GM21717 (cell line): ENCODE data around the gene HERC2.
"Not testable (repeated sequence)": the region's sequence is repeated elsewhere in the genome, so short reads cannot be mapped to it uniquely, and the experiment has no call there.

Experiments used
- ATAC-seq: cut with Tn5 transposase; IDR thresholded peaks from one replicate; pipeline ENCODE4 v1.9.1; 2021; ENCODE audit warnings: mild to moderate bottlenecking, moderate library complexity; ENCODE audit not compliant: unreplicated experiment

Gene HERC2

GRCh38 chr15:28132524-28133275 is 189.3 kb downstream of the HERC2 start:
- ATAC-seq = no peak

- ATAC-seq = no peak
Measured at GRCh38 chr15:28131946-28132345, 190.0 kb downstream of the HERC2 start.

GRCh38 chr15:28131400-28131799 is 190.6 kb downstream of the HERC2 start:
- ATAC-seq = no peak

GRCh38 chr15:28130651-28131050 is 191.3 kb downstream of the HERC2 start:
- ATAC-seq = no peak

DNA sequence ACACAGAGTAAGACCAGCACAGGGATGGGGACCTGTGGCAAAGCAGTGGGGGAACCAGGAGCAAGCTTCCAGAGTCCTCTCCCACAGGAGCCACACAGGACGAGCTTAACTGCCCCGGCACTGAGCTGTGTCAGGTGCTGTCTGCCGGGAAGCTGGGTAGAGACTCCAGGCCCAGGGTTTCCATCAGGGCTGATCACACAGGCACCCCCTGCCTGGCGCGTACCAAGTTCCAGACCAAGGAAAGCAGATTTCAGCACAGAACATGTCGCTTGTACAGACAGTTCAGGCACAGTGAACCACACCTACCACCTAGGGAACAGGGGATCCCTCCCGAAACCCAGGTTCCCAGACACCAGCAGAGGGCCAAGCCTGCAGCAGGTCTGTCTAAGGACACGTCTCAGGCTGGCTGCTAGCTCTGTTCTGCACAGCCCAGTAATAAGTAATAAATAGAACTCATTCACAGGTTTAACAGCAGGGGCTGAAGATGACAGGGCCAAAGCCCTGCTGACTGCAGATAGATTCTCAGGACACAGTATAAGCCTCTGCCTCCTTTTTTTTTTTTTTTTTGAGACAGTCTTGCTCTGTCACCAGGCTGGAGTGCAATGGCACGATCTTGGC is 192.6 kb downstream of the HERC2 start:
- ATAC-seq = no peak

DNA sequence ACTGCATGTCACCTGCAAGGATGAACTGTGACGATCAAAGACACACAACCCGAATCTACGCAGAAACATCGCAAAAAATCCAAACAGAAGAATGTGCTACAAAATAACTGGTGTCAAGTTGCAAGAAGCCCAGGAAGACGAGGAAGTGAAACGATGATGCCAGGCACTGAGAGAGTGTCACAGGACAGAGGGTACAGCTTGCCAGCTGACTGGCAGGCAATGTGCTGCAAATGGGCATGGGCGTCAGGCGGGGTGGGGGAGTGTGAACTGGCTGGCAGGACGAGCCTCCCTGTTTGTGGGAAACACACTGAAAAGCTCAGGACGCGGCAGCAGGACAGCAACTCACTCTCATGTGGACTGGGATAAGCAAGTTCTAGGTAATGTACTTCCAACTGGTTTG is 193.9 kb downstream of the HERC2 start:
- ATAC-seq = no peak

GRCh38 chr15:28127036-28127435 is 194.9 kb downstream of the HERC2 start:
- no peak for ATAC-seq

DNA sequence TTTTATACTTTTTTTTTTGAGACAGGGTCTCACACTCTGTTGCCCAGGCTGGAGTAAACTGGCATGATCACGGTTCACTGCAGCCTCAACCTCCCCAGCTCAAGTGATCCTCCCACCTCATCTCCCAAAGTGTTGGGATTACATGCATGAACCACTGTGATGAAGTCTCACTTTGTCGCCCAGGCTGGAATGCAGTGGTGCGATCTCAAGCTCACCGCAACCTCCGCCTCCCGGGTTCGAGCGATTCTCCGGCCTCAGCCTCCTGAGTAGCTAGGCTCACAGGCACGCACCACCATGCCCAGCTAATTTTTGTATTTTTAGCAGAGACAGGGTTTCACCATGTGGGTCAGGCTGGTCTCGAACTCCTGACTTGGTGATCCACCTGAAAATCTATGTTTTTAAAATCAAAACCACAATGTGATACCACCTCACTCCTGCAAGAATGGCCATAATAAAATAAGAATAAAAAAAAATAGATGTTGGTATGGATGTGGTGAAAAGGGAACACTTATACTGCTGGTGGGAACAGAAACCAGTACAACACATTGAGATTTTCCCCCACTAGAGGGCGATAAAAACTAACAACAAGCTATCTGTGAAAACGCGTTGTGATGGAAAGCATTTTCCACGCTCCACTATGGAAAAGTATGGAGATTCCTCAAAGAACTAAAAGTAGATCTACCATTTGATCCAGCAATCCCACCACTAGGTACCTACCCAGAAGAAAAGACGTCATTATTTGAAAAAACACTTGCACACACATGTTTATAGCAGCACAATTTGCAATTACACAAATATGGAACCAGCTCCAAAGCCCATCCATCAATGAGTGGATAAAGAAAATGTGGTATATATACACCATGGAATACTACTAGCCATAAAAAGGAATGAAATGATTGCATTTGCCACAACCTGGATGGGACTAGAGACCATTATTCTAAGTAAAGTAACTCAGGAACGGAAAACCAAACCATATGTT is 196.0 kb downstream of the HERC2 start:
- no peak for ATAC-seq

DNA sequence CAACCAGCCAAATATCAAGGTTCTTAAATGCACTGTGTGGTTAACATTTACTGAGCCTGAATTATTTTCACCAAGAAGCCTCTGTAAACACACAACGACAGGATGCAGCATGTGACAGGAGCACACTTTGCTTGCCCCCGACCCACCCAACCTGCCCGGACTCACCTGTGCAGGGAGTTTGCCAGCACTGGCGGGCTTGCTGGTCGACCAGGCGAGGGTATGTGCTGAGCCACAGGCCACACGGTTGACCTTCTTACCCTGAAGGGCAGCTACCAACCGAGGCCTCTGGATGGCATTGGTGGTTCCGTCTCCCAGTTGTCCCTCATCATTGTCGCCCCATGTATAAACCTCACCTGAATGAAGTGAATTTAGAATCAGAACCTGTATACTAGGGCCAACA is 197.1 kb downstream of the HERC2 start:
- no peak for ATAC-seq

GRCh38 chr15:28123408-28124023 is 198.5 kb downstream of the HERC2 start:
- ATAC-seq = no peak

DNA sequence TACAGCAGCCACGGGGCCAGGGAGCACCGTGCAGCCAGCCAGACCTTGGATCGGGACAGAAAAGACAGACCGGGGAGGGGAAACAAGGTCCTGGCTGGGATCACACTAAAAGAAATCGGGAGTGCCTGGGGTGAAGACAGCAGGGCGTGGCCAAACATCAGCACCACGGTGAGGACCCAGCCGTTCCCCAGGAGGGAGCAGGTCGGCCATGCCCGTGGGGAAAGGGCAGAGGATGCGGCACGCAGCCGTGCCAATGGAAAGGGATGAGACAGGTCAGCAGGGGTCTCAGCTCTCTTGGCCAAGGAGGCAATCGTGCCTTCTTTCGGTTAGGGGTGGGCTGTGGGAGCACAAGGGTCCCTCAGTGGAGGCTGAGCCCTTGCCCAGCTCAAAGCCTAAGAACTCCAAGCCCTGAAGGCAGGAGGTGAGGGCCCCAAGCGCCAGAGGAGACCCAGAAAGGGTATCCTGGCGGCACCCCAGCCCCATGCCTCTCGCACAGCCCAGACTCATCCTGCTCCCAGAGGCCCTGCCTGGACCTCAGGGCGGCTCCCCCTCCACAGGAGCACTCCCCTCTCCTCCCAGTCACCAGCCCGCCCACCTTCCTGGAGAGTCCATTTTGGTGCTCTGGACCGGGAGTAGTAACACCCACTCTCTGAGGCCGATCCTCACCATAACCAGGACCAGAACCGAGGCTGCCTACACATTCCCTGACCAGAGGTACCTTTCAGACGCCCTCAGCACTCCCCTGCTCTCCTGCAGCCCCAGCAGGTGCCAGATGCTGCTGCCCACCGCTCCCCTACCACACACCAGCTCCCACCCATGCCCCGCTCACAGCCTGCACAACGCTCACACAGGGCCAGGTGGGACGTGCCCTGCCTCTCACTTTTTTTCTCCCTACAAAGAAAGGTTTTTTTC is 199.7 kb downstream of the HERC2 start:
- ATAC-seq = no peak

- not testable (repeated sequence) for ATAC-seq
Measured at GRCh38 chr15:28121577-28121976, 200.4 kb downstream of the HERC2 start.

DNA sequence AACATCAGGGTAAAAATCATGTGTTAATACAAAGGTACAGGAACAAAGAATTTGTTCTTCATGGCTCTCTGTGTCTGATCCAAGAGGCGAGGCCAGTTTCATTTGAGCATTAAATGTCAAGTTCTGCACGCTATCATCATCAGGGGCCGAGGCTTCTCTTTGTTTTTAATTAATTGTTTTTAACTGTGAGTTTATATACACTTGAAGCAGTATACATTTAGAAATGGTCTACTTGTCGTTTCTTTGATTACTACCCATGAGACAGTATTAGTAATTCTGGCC is 201.7 kb downstream of the HERC2 start:
- ATAC-seq = no peak

GRCh38 chr15:28118531-28118930 is 203.4 kb downstream of the HERC2 start:
- ATAC-seq = no peak

DNA sequence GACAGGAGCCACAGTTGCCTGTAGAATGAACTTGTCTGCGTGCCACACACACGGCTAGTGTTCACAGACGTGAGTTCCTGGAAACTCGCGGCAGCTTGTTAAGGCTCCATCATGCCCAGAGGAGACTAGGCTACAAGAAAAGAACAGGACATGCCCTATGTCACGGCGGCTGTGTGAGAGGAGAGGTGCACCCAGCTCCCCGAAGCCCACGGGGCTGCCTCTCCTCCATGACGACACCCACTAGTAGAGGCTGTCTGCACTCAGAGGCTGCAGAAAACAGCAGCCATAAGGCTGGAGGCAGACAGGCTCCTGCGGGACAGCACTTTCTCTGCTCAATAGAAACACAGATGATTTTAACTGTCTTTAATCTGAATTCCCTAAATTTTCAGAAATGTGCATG is 203.9 kb downstream of the HERC2 start:
- ATAC-seq = no peak

- ATAC-seq = no peak
Measured at GRCh38 chr15:28117432-28117990, 204.5 kb downstream of the HERC2 start.

DNA sequence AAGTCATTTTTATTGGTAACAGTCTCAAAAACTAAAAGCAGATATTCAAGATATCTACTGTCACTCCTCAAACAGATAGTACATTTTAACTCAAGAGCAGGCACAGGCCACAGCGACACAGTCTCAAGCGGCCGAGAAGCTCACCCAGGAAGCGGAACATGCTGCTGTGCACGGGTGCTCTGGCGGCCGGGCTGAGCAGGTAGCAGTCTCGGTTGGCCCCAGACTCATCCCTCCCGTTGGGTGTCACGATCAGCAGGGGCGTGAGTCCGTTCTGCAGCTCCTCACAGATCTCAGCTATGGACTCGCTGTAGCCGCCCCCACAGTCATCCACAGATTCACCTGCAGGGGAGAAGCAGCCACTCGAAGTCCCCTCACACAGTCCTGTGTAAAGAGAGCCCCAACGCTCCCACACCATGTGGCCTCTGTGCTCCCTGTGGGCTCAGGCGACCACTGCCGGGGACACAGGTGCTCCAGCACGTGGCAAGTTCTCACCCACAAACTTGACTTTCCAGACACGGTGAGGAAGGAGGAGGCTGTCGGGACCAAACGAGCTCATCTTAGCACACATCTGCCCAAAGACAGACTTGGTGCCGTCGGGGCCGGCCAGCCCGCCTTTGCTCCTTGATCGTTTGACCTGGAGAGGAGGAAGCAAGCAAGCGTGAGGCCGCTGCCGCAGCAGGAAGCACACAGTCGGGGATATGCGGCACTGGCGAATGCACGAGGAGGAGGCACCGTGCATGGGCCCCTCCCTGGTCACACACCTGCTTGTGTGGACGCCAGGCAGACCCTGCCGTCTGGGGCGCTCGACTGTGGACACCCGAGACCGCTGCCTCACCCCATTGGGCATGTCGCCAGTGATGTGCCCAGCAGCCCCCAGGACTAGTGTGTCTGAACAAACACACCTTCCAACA is 205.2 kb downstream of the HERC2 start:
- ATAC-seq = no peak

GRCh38 chr15:28115871-28116270 is 206.1 kb downstream of the HERC2 start:
- no peak for ATAC-seq
